ENCODE results near the gene NEURL1. TPM values are rescaled to one million over a fixed set of nuclear protein-coding genes. Genes with fewer than 3 reads are reported as not detected.

Gene NEURL1
- total RNA-seq, 4 donors from 2014 or later, result 67.6 to 147 (median 110) TPM

GRCh38 chr10:103456074-103456660 is 37.3 kb upstream of the NEURL1 start:
- in situ Hi-C loops (cut with MboI; ENCODE audit: low sequenced_read_pairs in 4 of 4), result no loop called here
- intact Hi-C loops (cut with DNase I; ENCODE audit: low total_unique reads), result no loop called here
- Histone ChIP-seq H3K27me3 (peaks cover 0 to 9% (median 0%) of the 10 kb centered on the region in 3 donors), H3K4me1 (no peaks in the 10 kb centered on the region), H3K4me3 (no peak overlapping the region), H3K36me3 (no peaks in the 10 kb centered on the region), H3K9me3 (no peaks in the 10 kb centered on the region), H3K27ac (no peak overlapping the region)
- no peak for ATAC-seq
- TF ChIP-seq CTCF (IDR thresholded peaks at IDR 0.05 in 4 of 5, conservative IDR thresholded peaks at IDR 0.05 in 1 of 5) (no peak), POLR2A (IDR thresholded peaks at IDR 0.05) (no peak)
- no peak for DNase-seq

- Histone ChIP-seq H3K27me3 (peaks cover 0 to 2% (median 0%) of the 10 kb centered on the region in 3 donors), H3K9me3 (no peaks in the 10 kb centered on the region), H3K4me3 (no peak overlapping the region), H3K4me1 (no peaks in the 10 kb centered on the region), H3K27ac (no peak overlapping the region), H3K36me3 (no peaks in the 10 kb centered on the region)
- TF ChIP-seq CTCF (IDR thresholded peaks at IDR 0.05 in 4 of 5, conservative IDR thresholded peaks at IDR 0.05 in 1 of 5) (no peak), POLR2A (IDR thresholded peaks at IDR 0.05) (no peak)
- intact Hi-C loops (cut with DNase I; ENCODE audit: low total_unique reads), result no loop called here
- in situ Hi-C loops (cut with MboI; ENCODE audit: low sequenced_read_pairs in 4 of 4), result no loop called here
- no peak for ATAC-seq
- DNase-seq, result no peak
These were observed 36.3 kb upstream of the NEURL1 start for GRCh38 chr10:103457176-103457712.

GRCh38 chr10:103457896-103458583 is 35.5 kb upstream of the NEURL1 start:
- in situ Hi-C loops (cut with MboI; ENCODE audit: low sequenced_read_pairs in 4 of 4), result no loop called here
- no peaks in the 10 kb centered on the region for H3K4me1 ChIP-seq
- ATAC-seq, result no peak
- H3K4me3 ChIP-seq, result no peak overlapping the region
- no peaks in the 10 kb centered on the region for H3K36me3 ChIP-seq
- no peaks in the 10 kb centered on the region for H3K27me3 ChIP-seq
- intact Hi-C loops (cut with DNase I; ENCODE audit: low total_unique reads), result no loop called here
- DNase-seq, result no peak
- TF ChIP-seq CTCF (IDR thresholded peaks at IDR 0.05 in 4 of 5, conservative IDR thresholded peaks at IDR 0.05 in 1 of 5) (no peak), POLR2A (IDR thresholded peaks at IDR 0.05) (no peak)
- no peaks in the 10 kb centered on the region for H3K9me3 ChIP-seq
- no peak overlapping the region for H3K27ac ChIP-seq

- in situ Hi-C loops (cut with MboI; ENCODE audit: low sequenced_read_pairs in 4 of 4), result no loop called here
- no peak within 1 kb of the TSS for H3K4me3 ChIP-seq
- intact Hi-C loops (cut with DNase I; ENCODE audit: low total_unique reads), result no loop called here
- ATAC-seq (no peak), DNase-seq (no peak)
- no peaks in the 10 kb centered on the region for H3K27me3 ChIP-seq
- H3K27ac ChIP-seq, result no peak within 1 kb of the TSS
- TF ChIP-seq CTCF (IDR thresholded peaks at IDR 0.05 in 4 of 5, conservative IDR thresholded peaks at IDR 0.05 in 1 of 5), result no peak
- no peak for TF ChIP-seq POLR2A (IDR thresholded peaks at IDR 0.05)
- H3K4me1 ChIP-seq, result no peaks in the 10 kb centered on the region
- no peaks in the 10 kb centered on the region for H3K36me3 ChIP-seq
- no peaks in the 10 kb centered on the region for H3K9me3 ChIP-seq
These were observed 34.8 kb upstream of the NEURL1 start, which contains the start of gene CALHM1 for GRCh38 chr10:103458720-103459119. TSS of gene CALHM1 (minus strand) at chr10:103458900. CDS start at chr10:103458751, 149 bp downstream.
